GM06990 (cell line): ENCODE data around the gene GTF2A1.
"Not testable (repeated sequence)": the region's sequence is repeated elsewhere in the genome, so short reads cannot be mapped to it uniquely, and the experiment has no call there.

Experiments used
- DNase-seq: peaks from one replicate; pipeline ENCODE4 v3.0.0-alpha.2; 2011; ENCODE audit not compliant: insufficient read length; ENCODE audit errors: extremely low read depth
- H3K27me3 ChIP-seq: replicated peaks from 2 replicates; pipeline ENCODE4 v1.6.0; 2011; ENCODE audit warnings: low read length; ENCODE audit not compliant: control insufficient read depth, insufficient read depth
- H3K36me3 ChIP-seq: 2 replicates; pipeline ENCODE4 v1.5.1; 2011; ENCODE audit warnings: low read length; ENCODE audit not compliant: control insufficient read depth, insufficient read depth
- H3K4me3 ChIP-seq: replicated peaks from 2 replicates; pipeline ENCODE4 v1.5.1; 2011; ENCODE audit warnings: low read depth, mild to moderate bottlenecking, control low read depth, low read length
- CTCF ChIP-seq: IDR thresholded peaks from 2 replicates; pipeline ENCODE4 v1.5.1; 2011; ENCODE audit warnings: low read length, control low read depth, mild to moderate bottlenecking, inconsistent platforms; ENCODE audit not compliant: insufficient read depth, poor library complexity, severe bottlenecking

GTF2A1 gene

GRCh38 chr14:81247271-81247766 is 26.6 kb upstream of the GTF2A1 start:
- Histone ChIP-seq H3K4me3 (no peak overlapping the region), H3K36me3 (no peaks in the 10 kb centered on the region), H3K27me3 (no peaks in the 10 kb centered on the region)
- no peak for TF ChIP-seq CTCF
- DNase-seq, result no peak

DNA sequence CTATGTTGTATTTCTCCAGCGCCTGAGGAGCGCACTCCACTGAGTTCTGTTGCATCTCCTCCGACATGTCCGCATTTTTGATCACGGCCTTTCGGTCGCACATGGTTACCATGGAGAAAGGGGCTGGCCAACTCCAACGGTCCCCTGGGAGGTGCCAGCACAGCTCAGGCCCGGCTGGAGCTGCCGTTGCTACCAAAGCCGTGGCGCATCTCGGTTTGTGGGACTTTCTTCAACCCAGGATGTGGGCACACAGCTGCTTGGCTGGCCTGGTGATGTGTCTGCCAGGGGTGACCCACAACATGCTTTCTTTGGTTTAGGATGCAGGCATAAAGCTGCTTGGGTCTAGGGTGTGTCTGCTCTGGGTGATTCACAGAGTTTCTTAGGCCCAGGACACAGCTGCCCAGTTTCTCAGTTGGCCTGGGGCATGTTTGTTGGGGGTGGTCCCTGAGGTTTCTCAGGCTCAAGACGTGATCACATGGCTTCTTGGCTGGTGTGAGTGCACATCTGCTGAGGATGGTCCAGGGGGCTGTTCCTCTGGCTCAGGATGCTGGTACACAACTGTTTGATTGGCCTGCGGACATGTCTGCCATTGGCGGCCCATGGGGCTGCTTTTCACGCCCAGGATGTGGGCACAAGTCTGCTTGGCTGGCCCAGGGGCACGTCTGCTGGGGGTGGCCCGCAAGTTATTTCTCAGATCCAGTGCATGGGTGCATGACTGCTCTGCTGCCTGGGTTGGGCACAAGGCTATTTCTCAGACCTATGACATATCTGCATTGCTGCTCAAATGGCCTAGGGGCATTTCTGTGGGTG is 25.9 kb upstream of the GTF2A1 start:
- Histone ChIP-seq H3K4me3 (no peak overlapping the region), H3K27me3 (no peaks in the 10 kb centered on the region), H3K36me3 (no peaks in the 10 kb centered on the region)
- DNase-seq, result no peak
- TF ChIP-seq CTCF, result no peak

DNA sequence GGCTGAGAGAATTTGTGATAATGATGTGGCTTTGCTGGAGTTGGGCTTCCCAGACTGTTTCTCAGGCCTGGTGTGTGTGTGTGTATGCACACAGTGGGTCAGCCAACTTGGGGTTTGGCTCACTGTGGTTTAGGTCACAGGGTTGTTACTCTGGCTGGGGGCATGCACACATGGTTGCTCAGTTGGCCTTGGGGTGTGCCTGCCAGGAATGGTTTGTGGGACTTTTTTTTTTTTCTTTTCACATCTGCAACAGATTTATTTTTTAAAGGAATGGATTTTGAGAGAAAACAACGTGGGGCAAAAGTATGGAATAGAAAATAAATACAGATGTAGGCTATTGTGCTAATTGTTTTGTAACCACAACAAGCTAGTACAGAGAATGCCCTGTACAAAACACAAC is 25.0 kb upstream of the GTF2A1 start:
- TF ChIP-seq CTCF, result no peak
- Histone ChIP-seq H3K4me3 (no peak overlapping the region), H3K27me3 (no peaks in the 10 kb centered on the region), H3K36me3 (no peaks in the 10 kb centered on the region)
- DNase-seq, result no peak

GRCh38 chr14:81244431-81244830 is 23.7 kb upstream of the GTF2A1 start:
- not testable (repeated sequence) for DNase-seq, H3K4me3 ChIP-seq, H3K36me3 ChIP-seq, H3K27me3 ChIP-seq

DNA sequence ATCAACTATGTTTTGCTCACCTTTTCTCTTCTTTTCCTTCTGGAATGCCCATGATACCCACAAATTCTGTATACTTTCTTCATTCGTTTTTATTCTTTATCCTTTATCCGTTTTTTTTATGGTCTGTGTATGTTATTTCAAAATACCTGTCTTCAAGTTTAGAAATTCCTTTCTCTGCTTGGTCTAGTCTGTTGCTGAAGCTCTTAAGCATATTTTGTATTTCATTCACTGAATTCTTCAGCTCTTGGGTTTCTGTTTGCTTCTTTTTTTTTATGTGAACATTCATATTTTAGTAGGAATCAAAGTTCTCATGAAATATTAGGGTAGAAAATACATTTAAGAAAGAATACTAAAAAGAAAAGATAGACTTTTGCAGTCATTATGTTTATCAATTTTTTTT is 22.7 kb upstream of the GTF2A1 start:
- no peaks in the 10 kb centered on the region for H3K27me3 ChIP-seq
- H3K4me3 ChIP-seq, result no peak overlapping the region
- DNase-seq, result no peak
- no peak for TF ChIP-seq CTCF
- H3K36me3 ChIP-seq, result no peaks in the 10 kb centered on the region

DNA sequence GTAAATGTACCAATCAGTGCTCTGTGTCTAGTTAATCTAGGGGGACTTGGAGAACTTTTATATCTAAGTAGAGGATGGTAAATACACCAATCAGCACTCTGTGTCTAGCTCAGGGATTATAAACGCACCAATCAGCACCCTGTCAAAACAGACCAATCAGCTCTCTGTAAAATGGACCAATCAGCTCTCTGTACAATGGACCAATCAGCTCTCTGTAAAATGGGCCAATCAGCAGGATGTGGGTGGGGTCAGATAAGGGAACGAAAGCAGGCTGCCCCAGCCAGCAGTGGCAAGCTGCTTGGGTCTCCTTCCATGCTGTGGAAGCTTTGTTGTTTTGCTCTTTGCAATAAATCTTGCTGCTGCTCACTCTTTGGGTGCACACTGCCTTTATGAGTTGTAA is 16.1 kb upstream of the GTF2A1 start:
- DNase-seq, H3K4me3 ChIP-seq, H3K27me3 ChIP-seq, H3K36me3 ChIP-seq: not testable (repeated sequence)
